AG09319 (cell line): ENCODE data around the gene BASP1.

Experiments used
- DNase-seq: peaks from one replicate; pipeline ENCODE4 v3.0.0-alpha.2; 2010; ENCODE audit warnings: low read depth; ENCODE audit errors: extremely low read depth
- CTCF ChIP-seq: IDR thresholded peaks from 2 replicates; pipeline ENCODE4 v1.5.1; 2011; ENCODE audit warnings: low read depth, mild to moderate bottlenecking, inconsistent platforms, low read length, moderate library complexity

The BASP1 gene

GRCh38 chr5:17192191-17192590, 25.2 kb upstream of the BASP1 start:
- no peak for TF ChIP-seq CTCF
- no peak for DNase-seq

GRCh38 chr5:17196024-17196423, 21.4 kb upstream of the BASP1 start:
- TF ChIP-seq CTCF: no peak
- no peak for DNase-seq

- no peak for DNase-seq
- no peak for TF ChIP-seq CTCF
These were observed 20.7 kb upstream of the BASP1 start for GRCh38 chr5:17196697-17197096.

- peak; percentile 64 for TF ChIP-seq CTCF
- peak; percentile 66 for DNase-seq
These were observed 13.9 kb upstream of the BASP1 start for GRCh38 chr5:17203329-17204132.

GRCh38 chr5:17204133-17204489, 13.3 kb upstream of the BASP1 start:
- no peak for TF ChIP-seq CTCF
- no peak for DNase-seq

GRCh38 chr5:17206021-17206420, 11.4 kb upstream of the BASP1 start:
- DNase-seq: no peak
- no peak for TF ChIP-seq CTCF

GRCh38 chr5:17212191-17212590, 5.2 kb upstream of the BASP1 start:
- DNase-seq: no peak
- no peak for TF ChIP-seq CTCF
